Spleen (tissue), 7 donors: ENCODE measurements around the gene CXorf66.

ENCODE experiments used
- POLR2AphosphoS5 ChIP-seq, 3 donors: sonication (generic); formaldehyde crosslinking; IDR thresholded peaks; one replicate each; pipeline ENCODE4 v1.5.1; 2017; ENCODE audit warnings: antibody characterized with exemption in 3 of 3
- TF ChIP-seq, protein P1 (sequence below), 11 experiments: fragments of 200-600 bp in 7 of 11; fragments of 450-650 bp in 4 of 11; sonication (generic) in 4 of 11; IDR thresholded peaks in 8 of 11; conservative IDR thresholded peaks in 3 of 11; 1 replicate in 7 of 11; 2 replicates in 4 of 11; pipeline versions ENCODE4 v1.4.0 to v1.8.0; 2016 to 2021; ENCODE audit warnings: antibody characterized with exemption in 11 of 11, inconsistent platforms in 4 of 11, mild to moderate bottlenecking in 1 of 11
- donor health status: DM: no; HTN: no; CAD: no; lungs with moderate emphysema.
- donor health status: DM: no; HTN: no; CAD: no.
- donor health status: DM: no; HTN: no; CAD: no.

DNA sequence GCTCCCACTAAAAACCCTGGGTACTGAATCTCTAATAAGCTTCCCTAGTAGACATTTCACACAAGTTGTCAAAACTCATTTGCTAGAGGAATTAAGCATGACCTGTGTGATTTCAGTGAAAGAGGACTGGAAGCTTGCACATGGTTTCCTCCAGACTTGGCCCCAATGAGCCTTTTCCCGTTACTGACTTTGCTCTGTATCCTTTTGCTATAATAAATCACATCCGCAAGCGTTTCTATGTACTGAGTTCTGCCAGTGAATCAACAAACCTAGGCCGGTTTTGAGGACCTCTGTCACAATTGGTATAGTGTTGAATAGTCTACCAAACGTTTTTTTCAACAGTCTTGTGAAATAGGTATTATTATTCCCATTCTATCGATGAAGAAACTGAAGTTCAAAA is 40.6 kb downstream of the CXorf66 start:
- no peak for TF ChIP-seq POLR2AphosphoS5 (IDR thresholded peaks at IDR 0.05)
- TF ChIP-seq, protein P1, sequence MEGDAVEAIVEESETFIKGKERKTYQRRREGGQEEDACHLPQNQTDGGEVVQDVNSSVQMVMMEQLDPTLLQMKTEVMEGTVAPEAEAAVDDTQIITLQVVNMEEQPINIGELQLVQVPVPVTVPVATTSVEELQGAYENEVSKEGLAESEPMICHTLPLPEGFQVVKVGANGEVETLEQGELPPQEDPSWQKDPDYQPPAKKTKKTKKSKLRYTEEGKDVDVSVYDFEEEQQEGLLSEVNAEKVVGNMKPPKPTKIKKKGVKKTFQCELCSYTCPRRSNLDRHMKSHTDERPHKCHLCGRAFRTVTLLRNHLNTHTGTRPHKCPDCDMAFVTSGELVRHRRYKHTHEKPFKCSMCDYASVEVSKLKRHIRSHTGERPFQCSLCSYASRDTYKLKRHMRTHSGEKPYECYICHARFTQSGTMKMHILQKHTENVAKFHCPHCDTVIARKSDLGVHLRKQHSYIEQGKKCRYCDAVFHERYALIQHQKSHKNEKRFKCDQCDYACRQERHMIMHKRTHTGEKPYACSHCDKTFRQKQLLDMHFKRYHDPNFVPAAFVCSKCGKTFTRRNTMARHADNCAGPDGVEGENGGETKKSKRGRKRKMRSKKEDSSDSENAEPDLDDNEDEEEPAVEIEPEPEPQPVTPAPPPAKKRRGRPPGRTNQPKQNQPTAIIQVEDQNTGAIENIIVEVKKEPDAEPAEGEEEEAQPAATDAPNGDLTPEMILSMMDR (IDR thresholded peaks at IDR 0.05 in 8 of 11, conservative IDR thresholded peaks at IDR 0.05 in 3 of 11) = no peak
